Fibroblast of lung (primary cell): ENCODE measurements around the gene HTRA3. TPM values are rescaled to one million over a fixed set of nuclear protein-coding genes. Genes with fewer than 3 reads are reported as not detected.
A peak's percentile ranks its signal among the peaks of the same experiment; 100 is the strongest.

Source experiments
- DNase-seq, 2 donors: peaks; one replicate each; pipeline versions ENCODE4 v3.0.0 to v3.0.0-alpha.2; 2010; ENCODE audit warnings: low read depth in 2 of 2
- H2AFZ ChIP-seq: 2 replicates; pipeline ENCODE4 v1.5.1; 2012; ENCODE audit warnings: low read length, control low read depth, inconsistent platforms
- H3K27ac ChIP-seq: 2 replicates; pipeline ENCODE4 v1.5.1; 2011; ENCODE audit warnings: low read length, control low read depth; ENCODE audit not compliant: insufficient read depth
- H3K27me3 ChIP-seq: 2 replicates; pipeline ENCODE4 v1.5.1; 2011; ENCODE audit warnings: mild to moderate bottlenecking, low read length; ENCODE audit not compliant: control insufficient read depth, insufficient read depth
- H3K36me3 ChIP-seq: 2 replicates; pipeline ENCODE4 v1.5.1; 2011; ENCODE audit warnings: low read length; ENCODE audit not compliant: control insufficient read depth, insufficient read depth
- H3K4me1 ChIP-seq: 2 replicates; pipeline ENCODE4 v1.5.1; 2011; ENCODE audit warnings: low read length; ENCODE audit not compliant: control insufficient read depth, insufficient read depth; ENCODE audit errors: extremely low read depth
- H3K4me2 ChIP-seq: 2 replicates; pipeline ENCODE4 v1.5.1; 2011; ENCODE audit warnings: low read length, control low read depth; ENCODE audit not compliant: insufficient read depth; ENCODE audit errors: extremely low read depth
- H3K4me3 ChIP-seq, 4 experiments: fragments of 200-600 bp in 1 of 4; sonication (generic) in 1 of 4; replicated peaks in 1 of 4; 2 replicates each; pipeline ENCODE4 v1.5.1; 2011 to 2016; ENCODE audit warnings: low read length in 4 of 4, low read depth in 3 of 4, mild to moderate bottlenecking in 3 of 4, control low read depth in 2 of 4, inconsistent platforms in 1 of 4, mixed read lengths in 1 of 4; ENCODE audit not compliant: insufficient read depth in 1 of 4; ENCODE audit errors: control extremely low read depth in 1 of 4
- H3K79me2 ChIP-seq: 2 replicates; pipeline ENCODE4 v1.5.1; 2012; ENCODE audit warnings: mild to moderate bottlenecking, low read length, inconsistent platforms; ENCODE audit not compliant: control insufficient read depth, insufficient read depth
- H3K9ac ChIP-seq: 2 replicates; pipeline ENCODE4 v1.5.1; 2011; ENCODE audit warnings: mild to moderate bottlenecking, low read length, control low read depth; ENCODE audit not compliant: insufficient read depth
- H3K9me3 ChIP-seq: 2 replicates; pipeline ENCODE4 v1.5.1; 2012; ENCODE audit warnings: low read depth, low read length; ENCODE audit not compliant: control insufficient read depth, insufficient read depth
- H4K20me1 ChIP-seq: 2 replicates; pipeline ENCODE4 v1.5.1; 2011; ENCODE audit warnings: low read length; ENCODE audit not compliant: control insufficient read depth, insufficient read depth; ENCODE audit errors: extremely low read depth
- CTCF ChIP-seq, 2 donors: IDR thresholded peaks in 1 of 2; conservative IDR thresholded peaks in 1 of 2; 1 replicate in 1 of 2; 2 replicates in 1 of 2; pipeline ENCODE4 v1.5.1; 2011 to 2012; ENCODE audit warnings: low read length in 2 of 2, control low read depth in 1 of 2, inconsistent platforms in 1 of 2, low read depth in 1 of 2, mild to moderate bottlenecking in 1 of 2
- EZH2 ChIP-seq: IDR thresholded peaks from 2 replicates; pipeline ENCODE4 v1.5.1; 2012; ENCODE audit warnings: low read length, control low read depth, mild to moderate bottlenecking; ENCODE audit errors: missing control alignments
- polyA plus RNA-seq, 2 donors: library from polyadenylated mRNA; depleted of rRNA in 1 of 2; stranded (reverse) in 1 of 2; unstranded in 1 of 2; fragments of >200 nt; gene quantifications; 2 replicates each; pipeline ENCODE4 v1.2.1, GENCODE V29; 2011 to 2012; ENCODE audit warnings: missing spikeins in 1 of 2
- total RNA-seq: library from RNA; depleted of rRNA; stranded (reverse); fragments of >200 nt; gene quantifications from 2 replicates; pipeline ENCODE4 v1.2.1, GENCODE V29; 2014

The HTRA3 gene
- total and polyA plus RNA-seq, 2 donors (not counting 1 experiment from before 2014, with no cell fraction given) = 2.8 to 3.5 TPM

- no peaks in the 10 kb centered on the region for H3K79me2 ChIP-seq
- TF ChIP-seq CTCF (conservative IDR thresholded peaks at IDR 0.05 in 1 of 2, IDR thresholded peaks at IDR 0.05 in 1 of 2; ENCODE audit: low read depth in 1 of 2, low read length in 2 of 2) = no peak
- no peak for TF ChIP-seq EZH2
- no peak overlapping the region for H3K27ac ChIP-seq
- H3K9ac ChIP-seq = no peak overlapping the region
- H2AFZ ChIP-seq = no peak overlapping the region
- H3K36me3 ChIP-seq = no peaks in the 10 kb centered on the region
- no peak overlapping the region for H3K4me2 ChIP-seq
- DNase-seq = no peak
- H3K4me3 ChIP-seq = no peak overlapping the region
- no peaks in the 10 kb centered on the region for H4K20me1 ChIP-seq
- peaks cover 3% of the 10 kb centered on the region for H3K4me1 ChIP-seq
- no peaks in the 10 kb centered on the region for H3K27me3 ChIP-seq
- no peaks in the 10 kb centered on the region for H3K9me3 ChIP-seq
Observed at GRCh38 chr4:8224975-8225625, 44.5 kb upstream of the HTRA3 start.

GRCh38 chr4:8225706-8226443 lies 43.7 kb upstream of the HTRA3 start:
- no peak for TF ChIP-seq EZH2
- no peak for TF ChIP-seq CTCF (conservative IDR thresholded peaks at IDR 0.05 in 1 of 2, IDR thresholded peaks at IDR 0.05 in 1 of 2; ENCODE audit: low read depth in 1 of 2, low read length in 2 of 2)
- H3K9me3 ChIP-seq = no peaks in the 10 kb centered on the region

GRCh38 chr4:8227201-8227770 lies 42.3 kb upstream of the HTRA3 start:
- no peak for DNase-seq
- Histone ChIP-seq H4K20me1 (no peaks in the 10 kb centered on the region), H3K4me2 (no peak overlapping the region), H3K27me3 (no peaks in the 10 kb centered on the region), H3K4me3 (no peak overlapping the region), H3K9me3 (no peaks in the 10 kb centered on the region), H2AFZ (no peak overlapping the region), H3K9ac (no peak overlapping the region), H3K4me1 (peaks cover 3% of the 10 kb centered on the region), H3K27ac (no peak overlapping the region), H3K79me2 (no peaks in the 10 kb centered on the region), H3K36me3 (no peaks in the 10 kb centered on the region)
- no peak for TF ChIP-seq CTCF (conservative IDR thresholded peaks at IDR 0.05 in 1 of 2, IDR thresholded peaks at IDR 0.05 in 1 of 2; ENCODE audit: low read depth in 1 of 2, low read length in 2 of 2)
- TF ChIP-seq EZH2 = no peak

More at GRCh38 chr4:8225706-8226443, 43.7 kb upstream of the HTRA3 start:
- no peaks in the 10 kb centered on the region for H3K79me2 ChIP-seq
- DNase-seq = peak in 1 of 2 donors; percentile 39
- H4K20me1 ChIP-seq = no peaks in the 10 kb centered on the region
- no peaks in the 10 kb centered on the region for H3K36me3 ChIP-seq
- H2AFZ ChIP-seq = no peak overlapping the region
- no peaks in the 10 kb centered on the region for H3K27me3 ChIP-seq
- no peak overlapping the region for H3K9ac ChIP-seq
- H3K4me3 ChIP-seq = no peak overlapping the region
- H3K27ac ChIP-seq = no peak overlapping the region
- H3K4me2 ChIP-seq = no peak overlapping the region
- peaks cover 3% of the 10 kb centered on the region for H3K4me1 ChIP-seq
